Nucleus accumbens (tissue), 56 donors: ENCODE measurements around the gene NDST1.

Source experiments
- DNase-seq, 56 donors: peaks; one replicate each; lab custom pipeline; 2025; lab: John Stamatoyannopoulos, UW

Gene NDST1

GRCh38 chr5:150582241-150583109 is 74.5 kb downstream of the NDST1 start:
- DNase-seq, result no peak

- DNase-seq, result no peak
Measured at GRCh38 chr5:150583541-150584225, 75.8 kb downstream of the NDST1 start.

DNA sequence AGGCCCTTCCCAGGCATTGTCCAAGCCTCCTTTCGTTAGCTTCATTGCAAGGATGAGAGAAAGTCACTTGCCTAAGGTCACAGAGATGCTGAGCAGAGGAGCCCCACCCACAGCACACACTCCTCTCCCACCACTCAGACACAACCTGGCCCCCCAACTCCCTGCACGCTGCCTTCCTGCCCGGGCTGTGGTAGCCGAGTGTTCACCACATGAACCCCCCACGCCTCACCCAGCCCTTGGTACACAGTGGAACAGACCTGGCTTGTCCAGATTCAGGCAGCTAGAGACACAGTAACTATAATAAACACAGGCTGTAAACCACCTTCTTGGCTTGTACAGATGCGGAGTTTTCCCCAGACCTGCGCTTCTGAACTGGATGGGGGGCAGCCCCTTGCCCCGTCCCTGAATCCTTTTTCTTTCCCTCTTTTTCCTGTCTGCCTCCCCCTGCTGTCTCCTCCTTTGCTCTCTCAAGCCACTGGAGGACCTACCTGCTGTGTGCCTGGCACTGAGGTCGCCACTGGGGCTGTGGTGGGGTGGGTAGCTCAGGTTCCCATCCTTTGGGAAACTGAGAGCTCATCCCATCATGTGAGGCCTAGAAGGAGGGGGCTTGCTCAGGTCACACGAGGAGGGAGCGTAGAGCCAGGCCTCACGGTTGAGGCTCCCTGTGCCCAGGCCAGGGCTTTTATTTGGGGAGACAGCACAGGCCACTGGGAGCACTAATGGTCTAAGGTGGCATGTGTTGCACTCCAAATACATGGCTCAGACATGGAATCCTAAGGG is 76.8 kb downstream of the NDST1 start:
- DNase-seq, result no peak

DNA sequence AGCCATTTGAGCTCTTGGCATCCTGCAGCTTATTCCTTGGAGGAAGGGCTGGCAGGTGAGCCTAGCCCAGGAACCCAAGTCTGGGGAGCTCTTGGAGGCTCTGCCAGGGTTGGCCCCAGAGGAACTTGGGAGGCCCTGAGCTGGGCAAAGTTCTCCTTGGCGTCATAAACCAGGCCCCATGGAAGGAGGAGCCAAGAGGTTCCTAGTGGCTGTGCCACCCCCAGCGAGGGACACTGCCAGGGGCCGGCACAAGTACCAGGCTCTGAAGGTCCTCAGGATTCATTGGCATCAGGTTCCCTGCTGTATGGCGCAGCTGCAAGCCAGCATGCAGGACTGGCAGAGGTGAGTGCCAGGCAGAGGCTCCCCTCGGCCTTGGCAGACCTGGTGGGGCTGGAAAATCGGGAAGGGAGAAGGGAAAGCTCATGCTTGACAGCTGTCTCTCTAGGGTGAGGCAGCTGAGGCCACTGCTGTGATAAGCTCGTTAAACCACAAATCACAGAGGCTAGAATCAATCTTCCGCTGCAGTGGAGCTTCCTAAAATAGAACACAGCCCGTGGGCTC is 77.9 kb downstream of the NDST1 start:
- no peak for DNase-seq

GRCh38 chr5:150587016-150587415 is 79.1 kb downstream of the NDST1 start:
- DNase-seq, result no peak

GRCh38 chr5:150587856-150588595 is 80.1 kb downstream of the NDST1 start:
- DNase-seq, result no peak

DNA sequence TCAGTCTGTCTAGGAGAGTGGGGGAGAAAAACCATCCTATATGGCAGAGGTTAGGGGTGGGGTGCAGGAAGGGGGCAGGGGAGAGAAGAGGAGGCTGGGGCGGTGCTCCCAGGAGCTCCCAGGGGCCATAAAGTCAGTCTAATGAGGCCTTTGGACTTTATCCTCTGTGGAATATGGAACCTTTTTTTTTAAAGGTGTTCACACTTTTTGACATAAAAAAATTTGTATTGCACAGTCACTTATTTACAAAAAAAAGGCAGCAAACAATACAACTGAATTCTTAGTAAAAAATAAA is 80.6 kb downstream of the NDST1 start:
- DNase-seq, result no peak

DNA sequence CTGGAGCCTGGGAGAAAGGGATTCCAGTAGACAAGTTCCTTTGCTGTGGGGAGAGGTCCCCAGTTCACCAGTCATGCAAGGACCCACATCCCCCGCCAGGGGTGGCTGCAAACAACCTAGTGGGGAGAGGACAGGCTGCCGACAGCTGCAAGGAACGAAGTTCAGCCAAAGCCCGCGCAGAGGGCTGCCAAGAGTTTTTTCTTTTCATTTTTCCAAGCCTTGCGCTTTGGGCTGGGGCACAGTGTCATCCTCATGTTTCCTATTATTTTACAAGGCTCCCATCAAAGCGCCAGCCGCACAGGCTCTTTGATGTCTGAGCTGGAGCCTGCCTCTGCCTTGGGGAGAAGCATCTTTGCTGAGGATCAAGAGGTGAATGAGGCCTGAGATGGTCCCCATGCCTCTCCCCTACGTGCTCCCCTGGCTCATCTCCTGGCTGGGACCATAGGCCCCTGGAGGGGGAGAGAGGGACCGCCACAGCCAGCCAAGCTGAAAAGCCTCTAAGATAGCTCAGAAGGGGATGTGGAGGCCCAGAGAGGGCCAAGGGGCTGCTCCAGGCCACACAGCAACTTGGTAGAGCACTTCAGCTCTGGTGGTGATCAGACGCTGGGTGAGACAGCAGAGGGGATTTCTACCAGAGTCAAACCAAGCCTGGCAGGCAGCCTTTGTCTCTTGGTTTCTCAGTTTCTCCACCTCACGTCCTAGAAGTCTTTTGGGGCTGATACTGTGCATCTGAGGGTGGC is 82.1 kb downstream of the NDST1 start:
- DNase-seq, result peak in 13 of 56 donors; percentile 5 to 35 (median 22)

- peak in 21 of 56 donors; percentile 8 to 58 (median 35) for DNase-seq
Measured at GRCh38 chr5:150590979-150591695, 83.2 kb downstream of the NDST1 start.

DNA sequence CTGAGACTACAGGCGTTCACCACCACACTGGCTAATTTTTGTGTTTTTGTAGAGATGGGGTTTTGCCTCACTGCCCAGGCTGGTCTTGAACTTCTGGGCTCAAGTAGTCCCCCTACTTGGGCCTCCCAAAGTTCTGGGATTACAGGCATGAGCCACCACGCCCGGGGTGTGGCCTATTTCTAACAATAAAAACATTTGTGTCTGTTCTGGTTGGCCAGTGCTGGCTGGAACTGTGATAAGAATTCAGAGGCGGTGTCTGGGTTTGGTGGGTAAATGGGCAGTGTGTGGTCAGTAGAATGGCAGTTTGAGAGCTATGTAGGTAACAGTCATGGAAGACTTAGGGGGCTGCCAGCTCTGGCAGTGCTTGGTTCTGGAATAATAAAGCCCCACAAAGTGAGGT is 85.7 kb downstream of the NDST1 start:
- no peak for DNase-seq

- DNase-seq, result peak in 25 of 56 donors; percentile 15 to 63 (median 35)
Measured at GRCh38 chr5:150593996-150594395, 86.1 kb downstream of the NDST1 start.

GRCh38 chr5:150595466-150596031 is 87.6 kb downstream of the NDST1 start:
- no peak for DNase-seq

GRCh38 chr5:150596313-150596712 is 88.4 kb downstream of the NDST1 start:
- no peak for DNase-seq

DNA sequence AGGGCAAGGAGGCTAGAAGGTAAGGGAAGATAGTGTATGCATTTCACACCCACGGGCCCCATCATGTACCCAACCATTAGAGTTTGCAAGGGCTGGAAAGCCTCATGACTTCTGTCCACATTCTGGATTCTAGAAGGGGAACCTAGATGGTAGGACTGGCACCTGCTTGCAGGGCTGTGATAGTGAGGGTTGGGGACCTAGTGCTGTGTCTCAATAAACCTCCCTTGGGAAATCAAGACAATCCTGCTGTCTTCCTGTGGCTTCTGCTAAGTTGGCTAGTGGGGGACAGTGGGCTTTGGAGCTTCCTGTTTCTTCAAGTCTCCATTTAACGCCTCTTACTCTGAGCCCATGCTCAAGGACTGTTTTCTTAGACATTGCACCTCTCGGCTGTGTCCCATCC is 88.9 kb downstream of the NDST1 start:
- no peak for DNase-seq

DNA sequence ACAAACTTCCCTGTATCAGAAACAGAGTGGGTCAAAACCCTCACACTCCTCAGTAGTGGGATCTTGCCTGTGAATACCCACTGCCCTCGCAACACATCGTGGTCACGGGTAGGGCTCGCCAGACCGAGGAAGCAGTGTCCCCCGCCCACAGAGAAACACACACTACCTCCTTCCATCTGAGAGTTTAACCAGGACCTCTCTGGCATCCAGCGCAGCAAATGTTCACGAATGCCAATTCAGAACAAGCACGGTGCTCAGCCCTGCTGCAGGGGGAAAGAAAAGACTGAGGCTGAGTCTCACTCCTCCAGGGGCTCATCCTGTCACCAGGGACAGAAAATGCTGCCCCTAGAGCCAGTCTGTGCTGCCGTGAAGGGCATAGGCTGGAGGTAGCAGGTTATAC is 90.1 kb downstream of the NDST1 start:
- no peak for DNase-seq

- no peak for DNase-seq
Measured at GRCh38 chr5:150598821-150599273, 90.9 kb downstream of the NDST1 start.

DNA sequence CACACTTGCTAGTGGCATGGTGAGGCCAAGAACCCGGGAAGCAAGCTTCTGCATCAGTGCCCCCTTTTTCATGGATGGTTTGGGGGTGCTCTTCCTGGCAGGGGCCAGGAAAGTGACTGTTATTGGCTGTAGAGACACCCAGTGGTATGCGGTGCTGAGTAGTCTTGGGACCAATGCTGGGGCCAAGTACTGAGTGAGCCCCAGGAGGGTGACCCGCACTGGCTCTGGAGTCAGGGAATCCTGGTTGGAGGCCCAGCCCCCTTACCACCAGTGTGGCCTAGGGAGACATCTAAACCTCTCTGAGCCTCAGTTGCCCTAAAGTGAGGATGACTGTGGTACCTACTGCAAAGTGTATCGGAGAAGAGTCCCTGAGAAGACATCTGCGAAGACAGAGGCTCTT is 91.3 kb downstream of the NDST1 start:
- no peak for DNase-seq

DNA sequence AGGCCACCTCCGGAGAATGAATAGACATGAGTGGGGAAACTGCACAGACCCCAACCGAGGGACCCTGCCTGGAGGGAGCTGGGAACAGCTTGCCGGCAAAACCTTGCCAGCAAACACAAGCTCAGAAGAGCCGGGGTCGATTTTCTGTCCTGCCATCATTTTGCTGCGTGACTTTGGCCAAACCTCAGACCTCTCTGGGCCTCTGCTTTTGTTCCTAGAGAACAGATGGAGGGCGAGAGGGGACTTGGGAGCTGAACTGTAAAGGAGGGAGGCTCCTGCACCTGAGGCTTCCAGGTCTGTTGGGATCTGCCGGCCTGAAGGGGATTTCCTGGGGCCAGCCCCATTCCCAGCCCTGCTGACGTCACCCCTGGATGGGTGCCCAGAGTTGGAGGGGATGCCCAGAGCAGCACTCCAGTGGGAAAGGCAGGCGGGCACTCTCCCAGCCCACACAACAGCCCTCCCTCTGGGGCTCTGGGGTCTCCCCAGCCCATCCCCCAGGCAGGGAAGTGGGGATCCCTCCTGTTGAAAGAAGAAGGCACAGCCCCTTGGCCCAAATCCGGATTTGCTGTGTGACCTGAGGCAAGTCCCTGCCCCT is 92.1 kb downstream of the NDST1 start:
- peak in 31 of 56 donors; percentile 10 to 78 (median 28) for DNase-seq
